Gastroesophageal sphincter (tissue), 3 donors: ENCODE data around the gene CYP1B1.

Source experiments
- POLR2A ChIP-seq, 2 donors: fragments of 450-650 bp; IDR thresholded peaks; one replicate each; pipeline ENCODE4 v1.6.1; 2017; ENCODE audit warnings: antibody characterized with exemption in 2 of 2, mild to moderate bottlenecking in 2 of 2, moderate library complexity in 1 of 2
- POLR2AphosphoS5 ChIP-seq: sonication (generic); formaldehyde crosslinking; IDR thresholded peaks from one replicate; pipeline ENCODE4 v1.6.1; 2017; ENCODE audit warnings: antibody characterized with exemption
- TF ChIP-seq, protein P1 (sequence below), 4 experiments: fragments of 200-600 bp in 2 of 4; fragments of 450-650 bp in 2 of 4; sonication (generic) in 1 of 4; IDR thresholded peaks; one replicate each; pipeline ENCODE4 v1.5.1; 2017 to 2019; ENCODE audit warnings: antibody characterized with exemption in 4 of 4, mild to moderate bottlenecking in 2 of 4, moderate library complexity in 2 of 4

- TF ChIP-seq POLR2A (IDR thresholded peaks at IDR 0.05) (no peak), POLR2AphosphoS5 (no peak)
- TF ChIP-seq, protein P1, sequence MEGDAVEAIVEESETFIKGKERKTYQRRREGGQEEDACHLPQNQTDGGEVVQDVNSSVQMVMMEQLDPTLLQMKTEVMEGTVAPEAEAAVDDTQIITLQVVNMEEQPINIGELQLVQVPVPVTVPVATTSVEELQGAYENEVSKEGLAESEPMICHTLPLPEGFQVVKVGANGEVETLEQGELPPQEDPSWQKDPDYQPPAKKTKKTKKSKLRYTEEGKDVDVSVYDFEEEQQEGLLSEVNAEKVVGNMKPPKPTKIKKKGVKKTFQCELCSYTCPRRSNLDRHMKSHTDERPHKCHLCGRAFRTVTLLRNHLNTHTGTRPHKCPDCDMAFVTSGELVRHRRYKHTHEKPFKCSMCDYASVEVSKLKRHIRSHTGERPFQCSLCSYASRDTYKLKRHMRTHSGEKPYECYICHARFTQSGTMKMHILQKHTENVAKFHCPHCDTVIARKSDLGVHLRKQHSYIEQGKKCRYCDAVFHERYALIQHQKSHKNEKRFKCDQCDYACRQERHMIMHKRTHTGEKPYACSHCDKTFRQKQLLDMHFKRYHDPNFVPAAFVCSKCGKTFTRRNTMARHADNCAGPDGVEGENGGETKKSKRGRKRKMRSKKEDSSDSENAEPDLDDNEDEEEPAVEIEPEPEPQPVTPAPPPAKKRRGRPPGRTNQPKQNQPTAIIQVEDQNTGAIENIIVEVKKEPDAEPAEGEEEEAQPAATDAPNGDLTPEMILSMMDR (IDR thresholded peaks at IDR 0.05) = peak in 3 of 4 experiments; percentile 19 to 63 (median 38)
Observed at GRCh38 chr2:38037757-38038621, 38.0 kb downstream of the CYP1B1 start.
